Uterus (tissue), 4 donors: ENCODE measurements around the gene AP3D1. TPM values are rescaled to one million over a fixed set of nuclear protein-coding genes. Genes with fewer than 3 reads are reported as not detected.
A peak's percentile ranks its signal among the peaks of the same experiment; 100 is the strongest.

Experiments
- DNase-seq, 2 donors: peaks; one replicate each; pipeline ENCODE4 v3.0.0-alpha.2; 2019 to 2020
- H3K27ac ChIP-seq, 2 donors: fragments of 200-600 bp; sonication (generic); 1 replicate in 1 of 2; 2 replicates in 1 of 2; pipeline ENCODE4 v1.5.1; 2016 to 2018
- H3K27me3 ChIP-seq, 2 donors: fragments of 200-600 bp; sonication (generic); one replicate each; pipeline ENCODE4 v1.5.1; 2018 to 2019; ENCODE audit warnings: control low read depth in 1 of 2
- H3K36me3 ChIP-seq, 2 donors: fragments of 200-600 bp; sonication (generic); one replicate each; pipeline ENCODE4 v1.5.1; 2019; ENCODE audit warnings: control low read depth in 1 of 2
- H3K4me1 ChIP-seq, 2 donors: fragments of 200-600 bp; sonication (generic); one replicate each; pipeline ENCODE4 v1.5.1; 2018 to 2019; ENCODE audit warnings: control low read depth in 1 of 2
- H3K4me3 ChIP-seq, 2 donors: fragments of 200-600 bp; sonication (generic); 1 replicate in 1 of 2; 2 replicates in 1 of 2; pipeline ENCODE4 v1.5.1; 2018 to 2019; ENCODE audit warnings: mild to moderate bottlenecking in 1 of 2
- H3K9me3 ChIP-seq, 2 donors: fragments of 200-600 bp; sonication (generic); one replicate each; pipeline ENCODE4 v1.5.1; 2019; ENCODE audit warnings: control low read depth in 1 of 2
- CTCF ChIP-seq, 4 experiments: fragments of 200-600 bp in 2 of 4; fragments of 450-650 bp in 2 of 4; sonication (generic) in 2 of 4; IDR thresholded peaks; one replicate each; pipeline ENCODE4 v1.5.1; 2016 to 2019; ENCODE audit warnings: antibody characterized with exemption in 4 of 4, mild to moderate bottlenecking in 2 of 4, moderate library complexity in 1 of 4
- POLR2A ChIP-seq, 2 donors: fragments of 450-650 bp; IDR thresholded peaks; one replicate each; pipeline ENCODE4 v1.6.1; 2016; ENCODE audit warnings: antibody characterized with exemption in 2 of 2, mild to moderate bottlenecking in 1 of 2, moderate library complexity in 1 of 2
- intact Hi-C: fragments of 100-400 bp; cut with DNase I; formaldehyde crosslinking; loops from one replicate; pipeline ENCODE4 v1.15.1; 2023; ENCODE audit warnings: low total_unique reads
- total RNA-seq, 4 donors: library from RNA; depleted of rRNA in 3 of 4; stranded (reverse); fragments of >200 nt in 3 of 4; gene quantifications; one replicate each; pipeline versions ENCODE4 v1.1.0 to v1.2.4, GENCODE V29; 2014 to 2023
- donor health status: DM: yes; HTN: yes; CAD: no.

The AP3D1 gene
- total RNA-seq, 4 donors from 2014 or later = 33.8 to 97.5 (median 49.8) TPM

GRCh38 chr19:2175742-2176141 lies 24.4 kb upstream of the AP3D1 start:
- H3K36me3 ChIP-seq = no peaks in the 10 kb centered on the region
- H3K4me3 ChIP-seq = no peak overlapping the region
- no peaks in the 10 kb centered on the region for H3K27me3 ChIP-seq
- intact Hi-C loops = no loop called here
- H3K27ac ChIP-seq = no peak overlapping the region
- TF ChIP-seq POLR2A (IDR thresholded peaks at IDR 0.05) (no peak), CTCF (IDR thresholded peaks at IDR 0.05) (no peak)
- H3K4me1 ChIP-seq = no peaks in the 10 kb centered on the region
- DNase-seq = no peak
- H3K9me3 ChIP-seq = no peaks in the 10 kb centered on the region

- no peaks in the 10 kb centered on the region for H3K9me3 ChIP-seq
- peaks cover 0 to 7% of the 10 kb centered on the region in 2 donors for H3K4me1 ChIP-seq
- TF ChIP-seq CTCF (IDR thresholded peaks at IDR 0.05) = no peak
- TF ChIP-seq POLR2A (IDR thresholded peaks at IDR 0.05) = no peak
- H3K4me3 ChIP-seq = no peak overlapping the region
- H3K27ac ChIP-seq = no peak overlapping the region
- H3K36me3 ChIP-seq = no peaks in the 10 kb centered on the region
- no peaks in the 10 kb centered on the region for H3K27me3 ChIP-seq
- intact Hi-C loops = no loop called here
- DNase-seq = no peak
Measured at GRCh38 chr19:2173767-2174577, 22.6 kb upstream of the AP3D1 start.

- H3K4me1 ChIP-seq = peaks cover 0 to 10% of the 10 kb centered on the region in 2 donors
- H3K27me3 ChIP-seq = no peaks in the 10 kb centered on the region
- H3K4me3 ChIP-seq = no peak overlapping the region
- no peak overlapping the region for H3K27ac ChIP-seq
- intact Hi-C loops = no loop called here
- no peak for TF ChIP-seq CTCF (IDR thresholded peaks at IDR 0.05)
- no peak for TF ChIP-seq POLR2A (IDR thresholded peaks at IDR 0.05)
- H3K9me3 ChIP-seq = no peaks in the 10 kb centered on the region
- no peaks in the 10 kb centered on the region for H3K36me3 ChIP-seq
- DNase-seq = no peak
Measured at GRCh38 chr19:2173388-2173766, 22.0 kb upstream of the AP3D1 start.

- H3K4me1 ChIP-seq = peaks cover 7 to 26% of the 10 kb centered on the region in 2 donors
- no peak for DNase-seq
- no peaks in the 10 kb centered on the region for H3K27me3 ChIP-seq
- H3K36me3 ChIP-seq = no peaks in the 10 kb centered on the region
- intact Hi-C loops = no loop called here
- peak overlapping the region in 1 of 2 donors; percentile 88 for H3K27ac ChIP-seq
- H3K9me3 ChIP-seq = no peaks in the 10 kb centered on the region
- H3K4me3 ChIP-seq = no peak overlapping the region
- TF ChIP-seq CTCF (IDR thresholded peaks at IDR 0.05) = no peak
- no peak for TF ChIP-seq POLR2A (IDR thresholded peaks at IDR 0.05)
Measured at GRCh38 chr19:2171349-2172145, 20.2 kb upstream of the AP3D1 start.

GRCh38 chr19:2170987-2171348 lies 19.6 kb upstream of the AP3D1 start:
- H3K27me3 ChIP-seq = no peaks in the 10 kb centered on the region
- no peaks in the 10 kb centered on the region for H3K9me3 ChIP-seq
- intact Hi-C loops = no loop called here
- peak overlapping the region; percentile 88 to 91 for H3K27ac ChIP-seq
- no peak overlapping the region for H3K4me3 ChIP-seq
- no peak for DNase-seq
- H3K36me3 ChIP-seq = no peaks in the 10 kb centered on the region
- no peak for TF ChIP-seq CTCF (IDR thresholded peaks at IDR 0.05)
- TF ChIP-seq POLR2A (IDR thresholded peaks at IDR 0.05) = no peak
- H3K4me1 ChIP-seq = peaks cover 10 to 26% of the 10 kb centered on the region in 2 donors
